OCI-LY1 (cell line): ENCODE measurements around the gene TSR3.

Source experiments
- H2AFZ ChIP-seq: fragments of 200-600 bp; sonication (generic), shearing (Covaris generic); 2 replicates; pipeline ENCODE4 v1.6.0; 2014; ENCODE audit warnings: antibody characterized with exemption, mild to moderate bottlenecking, low read length
- H3F3A ChIP-seq: fragments of 200-600 bp; sonication (generic), shearing (Covaris generic); 2 replicates; pipeline ENCODE4 v1.6.0; 2014; ENCODE audit warnings: mild to moderate bottlenecking, antibody characterized with exemption, low read length, moderate library complexity; ENCODE audit not compliant: insufficient read depth
- H3K27ac ChIP-seq: fragments of 200-600 bp; sonication (generic); 2 replicates; pipeline ENCODE4 v1.5.1; 2014; ENCODE audit warnings: low read length, mixed run types, mild to moderate bottlenecking, low read depth; ENCODE audit not compliant: poor library complexity, severe bottlenecking
- H3K27me3 ChIP-seq: fragments of 200-600 bp; sonication (generic); 2 replicates; pipeline ENCODE4 v1.6.0; 2014; ENCODE audit warnings: antibody characterized with exemption, mild to moderate bottlenecking, low read length, moderate library complexity; ENCODE audit not compliant: insufficient read depth
- H3K36me3 ChIP-seq: fragments of 200-600 bp; sonication (generic); 2 replicates; pipeline ENCODE4 v1.6.1; 2014; ENCODE audit warnings: mild to moderate bottlenecking, antibody characterized with exemption, low read length, moderate library complexity, mixed read lengths; ENCODE audit not compliant: insufficient read depth
- H3K4me1 ChIP-seq: fragments of 200-600 bp; sonication (generic); 2 replicates; pipeline ENCODE4 v1.5.1; 2014; ENCODE audit warnings: mild to moderate bottlenecking, low read length, moderate library complexity; ENCODE audit not compliant: insufficient read depth, severe bottlenecking
- H3K4me2 ChIP-seq: fragments of 200-600 bp; sonication (generic), shearing (Covaris generic); 2 replicates; pipeline ENCODE4 v1.6.1; 2014; ENCODE audit warnings: low read length
- H3K4me3 ChIP-seq: fragments of 200-600 bp; sonication (generic); 2 replicates; pipeline ENCODE4 v1.5.1; 2014; ENCODE audit warnings: low read length, low read depth, mild to moderate bottlenecking, mixed read lengths; ENCODE audit not compliant: poor library complexity, severe bottlenecking
- H3K79me2 ChIP-seq: fragments of 200-600 bp; shearing (Covaris generic); 2 replicates; pipeline ENCODE4 v1.6.1; 2016; ENCODE audit warnings: mixed run types, low read length, mixed read lengths; ENCODE audit not compliant: insufficient read depth
- H3K9ac ChIP-seq: fragments of 200-600 bp; sonication (generic), shearing (Covaris generic); 2 replicates; pipeline ENCODE4 v1.6.1; 2014; ENCODE audit warnings: mild to moderate bottlenecking, low read length, mixed read lengths
- H3K9me2 ChIP-seq: fragments of 200-600 bp; sonication (generic), shearing (Covaris generic); 2 replicates; pipeline ENCODE4 v1.6.1; 2014; ENCODE audit warnings: low read depth, mild to moderate bottlenecking, low read length, mixed read lengths
- H3K9me3 ChIP-seq: fragments of 200-600 bp; shearing (Covaris generic); 2 replicates; pipeline ENCODE4 v1.6.1; 2014; ENCODE audit warnings: low read length, mixed read lengths
- H4K20me1 ChIP-seq: fragments of 200-600 bp; sonication (generic), shearing (Covaris generic); 2 replicates; pipeline ENCODE4 v1.6.0; 2016; ENCODE audit warnings: mild to moderate bottlenecking, low read length; ENCODE audit not compliant: insufficient read depth
- CTCF ChIP-seq: fragments of 200-600 bp; sonication (generic), shearing (Covaris generic); IDR thresholded peaks from 2 replicates; pipeline ENCODE4 v1.5.1; 2017; ENCODE audit warnings: mild to moderate bottlenecking, antibody characterized with exemption, low read length, moderate library complexity, mixed read lengths
- EZH2 ChIP-seq: fragments of 200-600 bp; sonication (generic), shearing (Covaris generic); IDR thresholded peaks from 2 replicates; pipeline ENCODE4 v1.8.0; 2017; ENCODE audit warnings: borderline replicate concordance, mixed run types, mild to moderate bottlenecking, antibody characterized with exemption, low read length, moderate library complexity, mixed read lengths

The TSR3 gene

GRCh38 chr16:1385232-1385631 is 33.6 kb upstream of the TSR3 start:
- Histone ChIP-seq H3K27me3 (no peaks in the 10 kb centered on the region), H3K36me3 (peaks cover 13% of the 10 kb centered on the region), H3K4me2 (no peak overlapping the region), H3K27ac (no peak overlapping the region), H3K4me3 (no peak overlapping the region), H3K9me2 (no peaks in the 10 kb centered on the region), H3K4me1 (no peaks in the 10 kb centered on the region), H3K79me2 (no peaks in the 10 kb centered on the region), H4K20me1 (no peaks in the 10 kb centered on the region), H3F3A (no peaks in the 10 kb centered on the region), H3K9me3 (no peaks in the 10 kb centered on the region), H2AFZ (no peak overlapping the region), H3K9ac (no peak overlapping the region)
- TF ChIP-seq CTCF (no peak), EZH2 (no peak)

- TF ChIP-seq EZH2 (no peak), CTCF (no peak)
- peaks cover 9% of the 10 kb centered on the region for H3K4me1 ChIP-seq
- H3K4me3 ChIP-seq, result no peak overlapping the region
- no peak overlapping the region for H3K27ac ChIP-seq
- H3K27me3 ChIP-seq, result no peaks in the 10 kb centered on the region
- H4K20me1 ChIP-seq, result no peaks in the 10 kb centered on the region
- no peaks in the 10 kb centered on the region for H3K9me3 ChIP-seq
- no peak overlapping the region for H2AFZ ChIP-seq
- H3K9me2 ChIP-seq, result no peaks in the 10 kb centered on the region
- peaks cover 4% of the 10 kb centered on the region for H3K79me2 ChIP-seq
- no peaks in the 10 kb centered on the region for H3F3A ChIP-seq
- H3K4me2 ChIP-seq, result no peak overlapping the region
- H3K36me3 ChIP-seq, result peaks cover 13% of the 10 kb centered on the region
- no peak overlapping the region for H3K9ac ChIP-seq
Measured at GRCh38 chr16:1383556-1383955, 31.9 kb upstream of the TSR3 start.

- Histone ChIP-seq H3F3A (no peaks in the 10 kb centered on the region), H3K9me3 (no peaks in the 10 kb centered on the region), H3K27ac (no peak overlapping the region), H3K4me2 (no peak overlapping the region), H2AFZ (no peak overlapping the region), H3K4me1 (peaks cover 23% of the 10 kb centered on the region), H3K9ac (no peak overlapping the region), H3K36me3 (peaks cover 10% of the 10 kb centered on the region), H3K27me3 (no peaks in the 10 kb centered on the region), H3K9me2 (no peaks in the 10 kb centered on the region), H4K20me1 (no peaks in the 10 kb centered on the region), H3K4me3 (no peak overlapping the region), H3K79me2 (peaks cover 9% of the 10 kb centered on the region)
- TF ChIP-seq EZH2 (no peak), CTCF (no peak)
Measured at GRCh38 chr16:1381612-1382406, 30.1 kb upstream of the TSR3 start.
